ENCODE results near the gene CDC25A. TPM values are rescaled to one million over a fixed set of nuclear protein-coding genes. Genes with fewer than 3 reads are reported as not detected.

The CDC25A gene
- total RNA-seq, 1 donor from 2014 or later = 2.6 TPM

DNA sequence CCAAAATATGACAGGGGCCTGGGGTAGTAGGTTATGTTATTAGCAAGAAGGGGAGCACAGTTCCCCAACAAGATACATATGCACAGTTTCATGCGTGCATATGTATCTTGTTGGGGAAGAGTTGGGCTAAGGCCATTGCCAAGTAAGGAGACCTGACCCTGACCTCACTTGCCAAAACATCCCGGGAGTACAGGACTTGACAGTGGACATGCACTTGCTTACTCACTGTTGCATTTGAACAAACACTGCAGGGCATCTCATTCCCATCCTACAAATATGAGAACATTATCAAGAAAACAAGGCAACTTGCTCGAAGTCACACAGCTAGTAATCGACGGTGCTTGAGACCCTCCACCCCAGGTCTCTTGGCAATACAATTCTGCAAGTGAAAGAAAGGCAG, 30.3 kb upstream of the CDC25A start:
- Mint-ChIP-seq H3K27ac (ENCODE audit: unreplicated experiment) (no peak overlapping the region), H3K4me1 (ENCODE audit: low read depth) (peaks cover 12% of the 10 kb centered on the region), H3K27me3 (ENCODE audit: low read depth) (no peaks in the 10 kb centered on the region), H3K4me3 (ENCODE audit: unreplicated experiment) (no peak overlapping the region), H3K9me3 (ENCODE audit: low read depth) (no peaks in the 10 kb centered on the region), H3K36me3 (ENCODE audit: low read depth) (no peaks in the 10 kb centered on the region)
- no peak for DNase-seq (ENCODE audit: low spot score)
- TF ChIP-seq, protein P1, sequence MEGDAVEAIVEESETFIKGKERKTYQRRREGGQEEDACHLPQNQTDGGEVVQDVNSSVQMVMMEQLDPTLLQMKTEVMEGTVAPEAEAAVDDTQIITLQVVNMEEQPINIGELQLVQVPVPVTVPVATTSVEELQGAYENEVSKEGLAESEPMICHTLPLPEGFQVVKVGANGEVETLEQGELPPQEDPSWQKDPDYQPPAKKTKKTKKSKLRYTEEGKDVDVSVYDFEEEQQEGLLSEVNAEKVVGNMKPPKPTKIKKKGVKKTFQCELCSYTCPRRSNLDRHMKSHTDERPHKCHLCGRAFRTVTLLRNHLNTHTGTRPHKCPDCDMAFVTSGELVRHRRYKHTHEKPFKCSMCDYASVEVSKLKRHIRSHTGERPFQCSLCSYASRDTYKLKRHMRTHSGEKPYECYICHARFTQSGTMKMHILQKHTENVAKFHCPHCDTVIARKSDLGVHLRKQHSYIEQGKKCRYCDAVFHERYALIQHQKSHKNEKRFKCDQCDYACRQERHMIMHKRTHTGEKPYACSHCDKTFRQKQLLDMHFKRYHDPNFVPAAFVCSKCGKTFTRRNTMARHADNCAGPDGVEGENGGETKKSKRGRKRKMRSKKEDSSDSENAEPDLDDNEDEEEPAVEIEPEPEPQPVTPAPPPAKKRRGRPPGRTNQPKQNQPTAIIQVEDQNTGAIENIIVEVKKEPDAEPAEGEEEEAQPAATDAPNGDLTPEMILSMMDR (IDR thresholded peaks at IDR 0.05) = no peak

DNA sequence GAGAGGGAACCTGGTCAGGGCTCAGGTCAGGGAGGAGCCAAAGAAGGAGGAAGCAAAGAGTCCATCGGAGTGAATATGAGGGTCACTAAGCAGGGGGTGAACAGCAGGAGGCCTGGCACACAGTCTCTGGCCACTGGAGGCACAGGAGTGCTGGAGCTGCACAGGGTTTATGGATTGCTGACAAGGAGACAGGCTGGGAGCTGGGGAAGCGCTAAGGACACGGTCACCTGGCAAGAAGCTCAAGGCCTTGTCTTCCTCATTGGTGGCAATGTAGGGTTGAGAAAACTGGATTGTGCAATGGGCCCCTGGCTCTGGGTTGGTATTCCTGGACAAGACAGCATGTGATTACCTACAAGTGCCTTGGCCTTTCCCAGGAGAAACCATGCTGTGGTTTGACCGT, 29.2 kb upstream of the CDC25A start:
- Mint-ChIP-seq H3K4me1 (ENCODE audit: low read depth) (peaks cover 7% of the 10 kb centered on the region), H3K27me3 (ENCODE audit: low read depth) (no peaks in the 10 kb centered on the region), H3K9me3 (ENCODE audit: low read depth) (no peaks in the 10 kb centered on the region), H3K4me3 (ENCODE audit: unreplicated experiment) (no peak overlapping the region), H3K36me3 (ENCODE audit: low read depth) (no peaks in the 10 kb centered on the region), H3K27ac (ENCODE audit: unreplicated experiment) (no peak overlapping the region)
- DNase-seq (ENCODE audit: low spot score) = no peak
- TF ChIP-seq, protein P1 (IDR thresholded peaks at IDR 0.05) = no peak

DNA sequence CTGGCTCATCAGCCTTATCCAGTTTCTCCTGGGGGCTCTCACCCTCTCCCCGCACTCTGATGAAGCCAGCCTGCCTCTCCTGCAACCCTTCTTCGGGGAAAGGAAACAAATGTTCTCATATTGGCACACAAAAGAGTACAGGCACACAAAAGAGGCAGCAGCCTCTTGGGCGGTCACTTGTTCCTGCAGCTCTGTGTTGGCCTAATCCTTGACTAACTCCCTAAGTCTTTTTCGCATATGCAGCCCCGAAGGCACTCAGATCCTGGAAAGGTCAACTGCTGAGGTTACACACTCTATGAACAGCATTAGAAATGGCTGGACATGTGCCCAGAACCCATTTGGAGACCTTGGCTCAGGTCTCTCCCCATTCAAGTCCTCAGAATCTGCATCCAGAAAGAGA, 27.7 kb upstream of the CDC25A start:
- Mint-ChIP-seq H3K36me3 (ENCODE audit: low read depth) (no peaks in the 10 kb centered on the region), H3K9me3 (ENCODE audit: low read depth) (no peaks in the 10 kb centered on the region), H3K27ac (ENCODE audit: unreplicated experiment) (no peak overlapping the region), H3K27me3 (ENCODE audit: low read depth) (no peaks in the 10 kb centered on the region), H3K4me3 (ENCODE audit: unreplicated experiment) (no peak overlapping the region), H3K4me1 (ENCODE audit: low read depth) (peaks cover 7% of the 10 kb centered on the region)
- no peak for DNase-seq (ENCODE audit: low spot score)
- TF ChIP-seq, protein P1 (IDR thresholded peaks at IDR 0.05) = no peak

DNA sequence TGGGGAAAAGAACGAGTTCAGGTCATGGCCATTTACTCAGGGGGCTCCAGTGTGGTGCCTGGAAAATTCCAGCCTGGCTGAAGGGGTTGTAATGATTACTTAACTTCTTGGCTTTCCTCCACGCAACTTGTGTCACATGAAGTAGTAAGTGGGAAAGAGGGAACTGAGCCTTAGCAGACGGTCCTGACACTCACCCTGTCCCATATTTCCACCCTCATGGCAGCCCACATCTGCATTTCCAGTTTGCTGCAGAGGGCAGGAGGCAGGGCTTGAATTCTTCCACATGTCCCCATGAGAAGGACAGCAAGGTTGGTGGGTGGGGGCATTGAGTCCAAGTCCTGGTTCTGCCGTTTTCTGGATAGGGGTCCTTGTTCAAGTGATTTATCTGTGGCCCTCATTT, 27.2 kb upstream of the CDC25A start:
- Mint-ChIP-seq H3K4me3 (ENCODE audit: unreplicated experiment) (no peak overlapping the region), H3K27ac (ENCODE audit: unreplicated experiment) (peak overlapping the region; percentile 13), H3K27me3 (ENCODE audit: low read depth) (no peaks in the 10 kb centered on the region), H3K36me3 (ENCODE audit: low read depth) (no peaks in the 10 kb centered on the region), H3K4me1 (ENCODE audit: low read depth) (peaks cover 7% of the 10 kb centered on the region), H3K9me3 (ENCODE audit: low read depth) (no peaks in the 10 kb centered on the region)
- no peak for DNase-seq (ENCODE audit: low spot score)
- TF ChIP-seq, protein P1 (IDR thresholded peaks at IDR 0.05) = no peak

DNA sequence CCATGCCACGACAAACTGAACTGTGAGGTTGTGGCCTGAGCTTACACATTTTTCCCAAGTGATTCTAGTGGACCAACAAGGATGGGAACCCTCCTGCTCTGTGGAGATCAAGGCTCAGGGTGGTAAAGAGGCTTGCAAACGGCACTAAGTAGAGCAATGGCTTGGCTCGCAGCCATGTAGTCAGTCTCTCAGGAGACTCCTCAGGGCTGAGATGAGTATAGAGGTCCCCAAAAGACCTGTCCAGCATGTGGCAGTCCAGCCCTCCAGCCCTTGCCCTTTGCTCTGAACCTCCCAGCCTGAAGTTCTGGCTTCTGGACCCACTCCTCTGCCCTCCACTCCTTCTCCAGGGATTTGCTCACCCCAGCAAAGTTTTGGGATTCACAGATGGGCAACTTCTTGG, 26.8 kb upstream of the CDC25A start:
- Mint-ChIP-seq H3K4me1 (ENCODE audit: low read depth) (peaks cover 7% of the 10 kb centered on the region), H3K27ac (ENCODE audit: unreplicated experiment) (peak overlapping the region; percentile 13), H3K27me3 (ENCODE audit: low read depth) (no peaks in the 10 kb centered on the region), H3K36me3 (ENCODE audit: low read depth) (no peaks in the 10 kb centered on the region), H3K4me3 (ENCODE audit: unreplicated experiment) (no peak overlapping the region), H3K9me3 (ENCODE audit: low read depth) (no peaks in the 10 kb centered on the region)
- no peak for DNase-seq (ENCODE audit: low spot score)
- TF ChIP-seq, protein P1 (IDR thresholded peaks at IDR 0.05) = no peak
